Measurements from ENCODE around the gene PLEKHG3.

GRCh38 chr14:64770751-64771150 is 66.5 kb downstream of the PLEKHG3 start:
- TF ChIP-seq, protein P1, sequence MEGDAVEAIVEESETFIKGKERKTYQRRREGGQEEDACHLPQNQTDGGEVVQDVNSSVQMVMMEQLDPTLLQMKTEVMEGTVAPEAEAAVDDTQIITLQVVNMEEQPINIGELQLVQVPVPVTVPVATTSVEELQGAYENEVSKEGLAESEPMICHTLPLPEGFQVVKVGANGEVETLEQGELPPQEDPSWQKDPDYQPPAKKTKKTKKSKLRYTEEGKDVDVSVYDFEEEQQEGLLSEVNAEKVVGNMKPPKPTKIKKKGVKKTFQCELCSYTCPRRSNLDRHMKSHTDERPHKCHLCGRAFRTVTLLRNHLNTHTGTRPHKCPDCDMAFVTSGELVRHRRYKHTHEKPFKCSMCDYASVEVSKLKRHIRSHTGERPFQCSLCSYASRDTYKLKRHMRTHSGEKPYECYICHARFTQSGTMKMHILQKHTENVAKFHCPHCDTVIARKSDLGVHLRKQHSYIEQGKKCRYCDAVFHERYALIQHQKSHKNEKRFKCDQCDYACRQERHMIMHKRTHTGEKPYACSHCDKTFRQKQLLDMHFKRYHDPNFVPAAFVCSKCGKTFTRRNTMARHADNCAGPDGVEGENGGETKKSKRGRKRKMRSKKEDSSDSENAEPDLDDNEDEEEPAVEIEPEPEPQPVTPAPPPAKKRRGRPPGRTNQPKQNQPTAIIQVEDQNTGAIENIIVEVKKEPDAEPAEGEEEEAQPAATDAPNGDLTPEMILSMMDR (IDR thresholded peaks at IDR 0.05; ENCODE audit: low read depth, low read length, poor library complexity, severe bottlenecking): no peak
- no peak for TF ChIP-seq EZH2phosphoT487 (IDR thresholded peaks at IDR 0.05; ENCODE audit: borderline replicate concordance, low read length)
